ENCODE results near the gene ANAPC7.

DNA sequence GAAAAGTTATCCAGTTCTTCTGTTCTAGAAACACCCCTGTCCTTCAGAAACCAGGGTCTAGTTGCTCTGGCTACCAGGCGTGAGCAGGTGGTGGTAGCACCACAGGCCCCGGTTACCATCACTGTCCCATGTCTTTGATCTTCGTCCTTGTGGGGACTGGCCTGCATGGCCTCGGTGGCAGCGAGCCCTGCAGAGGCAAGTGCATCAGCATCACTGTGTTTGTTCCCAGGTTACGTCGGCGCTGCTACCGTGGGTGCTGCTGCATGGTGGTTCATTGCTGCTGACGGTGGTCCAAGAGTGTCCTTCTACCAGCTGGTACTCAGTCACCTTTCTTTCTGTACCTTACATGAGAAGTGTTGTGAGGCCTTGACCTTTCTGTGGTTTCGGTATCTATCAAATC, 58.9 kb downstream of the ANAPC7 start:
- no peak for TF ChIP-seq GATA3 (IDR thresholded peaks at IDR 0.05; ENCODE audit: low read depth, low read length)
- TF ChIP-seq GATA2 (IDR thresholded peaks at IDR 0.05; ENCODE audit: low read depth, low read length): no peak

Data from SH-SY5Y (cell line).